CD1c-positive myeloid dendritic cell (primary cell): ENCODE results near the gene ABCB11.
"Not testable (repeated sequence)": the region's sequence is repeated elsewhere in the genome, so short reads cannot be mapped to it uniquely, and the experiment has no call there.

ENCODE experiments used
- DNase-seq: peaks from one replicate; pipeline ENCODE4 v3.0.0-alpha.2; 2016; ENCODE audit errors: extremely low spot score

Gene ABCB11

GRCh38 chr2:169031202-169031601 lies at the start of gene ABCB11:
ABCB11 (minus strand) TSS chr2:169031324; CDS start chr2:169018125, 13,199 bp downstream.
- DNase-seq: no peak

GRCh38 chr2:169080250-169081069 lies 49.3 kb upstream of the ABCB11 start:
- DNase-seq: peak; percentile 81

- DNase-seq: no peak
Observed at GRCh38 chr2:169077674-169078240, 46.6 kb upstream of the ABCB11 start.

- no peak for DNase-seq
Observed at GRCh38 chr2:169073963-169074751, 43.0 kb upstream of the ABCB11 start.

- no peak for DNase-seq
Observed at GRCh38 chr2:169073211-169073962, 42.3 kb upstream of the ABCB11 start.

- peak; percentile 93 for DNase-seq
Observed at GRCh38 chr2:169072163-169072925, 41.2 kb upstream of the ABCB11 start.

GRCh38 chr2:169071455-169071854 lies 40.3 kb upstream of the ABCB11 start:
- DNase-seq: peak; percentile 60

GRCh38 chr2:169069833-169070232 lies 38.7 kb upstream of the ABCB11 start:
- DNase-seq: no peak

GRCh38 chr2:169069341-169069740 lies 38.2 kb upstream of the ABCB11 start, which contains the start of gene DHRS9:
DHRS9 (plus strand) TSS chr2:169069563; CDS start chr2:169081582, 12,019 bp downstream.
- peak; percentile 92 for DNase-seq

- peak; percentile 70 for DNase-seq
Observed at GRCh38 chr2:169066897-169067296, 35.8 kb upstream of the ABCB11 start.

- DNase-seq: no peak
Observed at GRCh38 chr2:169065864-169066517, 34.9 kb upstream of the ABCB11 start.

GRCh38 chr2:169065422-169065821 lies 34.3 kb upstream of the ABCB11 start:
- no peak for DNase-seq

GRCh38 chr2:169064199-169064598 lies 33.1 kb upstream of the ABCB11 start:
- not testable (repeated sequence) for DNase-seq

- DNase-seq: not testable (repeated sequence)
Observed at GRCh38 chr2:169054575-169054974, 23.5 kb upstream of the ABCB11 start.

GRCh38 chr2:169050476-169051240 lies 19.5 kb upstream of the ABCB11 start:
- DNase-seq: peak; percentile 64

GRCh38 chr2:169049142-169049541 lies 18.0 kb upstream of the ABCB11 start:
- DNase-seq: no peak

- DNase-seq: peak; percentile 53
Observed at GRCh38 chr2:169047256-169048250, 16.4 kb upstream of the ABCB11 start.

- DNase-seq: no peak
Observed at GRCh38 chr2:169046440-169047151, 15.5 kb upstream of the ABCB11 start.
